ENCODE measurements around the gene LRRC7.

- no peak for TF ChIP-seq CTCF (IDR thresholded peaks at IDR 0.05; ENCODE audit: low read length)
- TF ChIP-seq EZH2 (optimal IDR thresholded peaks at IDR 0.05; ENCODE audit: low read depth, low read length), result no peak
These were observed 129.6 kb downstream of the LRRC7 start for GRCh38 chr1:69697340-69697739.
